ENCODE results near the gene FANCB. TPM values are rescaled to one million over a fixed set of nuclear protein-coding genes. Genes with fewer than 3 reads are reported as not detected.
A peak's percentile ranks its signal among the peaks of the same experiment; 100 is the strongest.

Gene FANCB
- polyA plus RNA-seq (2013, experiment 1 of 2) = 3.5 TPM
- 3.6 TPM for polyA plus RNA-seq (2013, experiment 2 of 2)

GRCh38 chrX:14872851-14873675 lies at the start of gene FANCB, which contains the start of gene MOSPD2:
Gene FANCB, minus strand, starts transcription at chrX:14873069. Its CDS starts 7,559 bp downstream, at chrX:14865510.
Gene MOSPD2, plus strand, starts transcription at chrX:14873421. Its CDS starts 108 bp downstream, at chrX:14873529.
- Histone ChIP-seq H3K23ac (ENCODE audit: low read depth, low read length, poor library complexity) (no peak within 1 kb of the TSS), H2BK15ac (ENCODE audit: low read length) (no peak within 1 kb of the TSS), H2BK5ac (ENCODE audit: low read length) (no peak within 1 kb of the TSS), H2AK5ac (ENCODE audit: low read depth, low read length) (no peak within 1 kb of the TSS), H2BK12ac (ENCODE audit: low read length) (no peak within 1 kb of the TSS), H3K9me3 (replicated peaks in 1 of 2; ENCODE audit: control insufficient read depth in 2 of 2, insufficient read depth in 1 of 2, low read depth in 1 of 2, low read length in 2 of 2) (peaks cover 0 to 6% of the 10 kb centered on the region in 2 donors), H3K18ac (ENCODE audit: low read length) (peak within 1 kb of the TSS; percentile 80), H3K27me3 (ENCODE audit: control insufficient read depth in 3 of 3, insufficient read depth in 3 of 3, low read depth in 1 of 3, low read length in 3 of 3) (no peaks in the 10 kb centered on the region), H3K79me1 (ENCODE audit: low read depth, low read length) (no peaks in the 10 kb centered on the region), H3K4me2 (ENCODE audit: insufficient read depth, low read length, poor library complexity, severe bottlenecking) (peak within 1 kb of the TSS; percentile 37), H2AFZ (ENCODE audit: low read length) (peak within 1 kb of the TSS; percentile 90), H3K4me3 (ENCODE audit: low read length in 2 of 2) (peak within 1 kb of the TSS; percentile 80 to 96), H3K36me3 (replicated peaks in 1 of 2; ENCODE audit: control insufficient read depth in 2 of 2, insufficient read depth in 2 of 2, low read length in 2 of 2) (peaks cover 0 to 8% of the 10 kb centered on the region in 2 donors), H3K4me1 (ENCODE audit: control insufficient read depth in 2 of 2, insufficient read depth in 1 of 2, low read depth in 1 of 2, low read length in 2 of 2) (peaks cover 0 to 4% of the 10 kb centered on the region in 2 donors), H4K8ac (ENCODE audit: low read depth, low read length) (no peak within 1 kb of the TSS), H2BK120ac (ENCODE audit: low read depth, low read length) (no peak within 1 kb of the TSS), H3K9ac (ENCODE audit: low read depth, low read length, poor library complexity) (peak within 1 kb of the TSS; percentile 63), H3K4ac (ENCODE audit: low read length) (no peak within 1 kb of the TSS), H3K27ac (replicated peaks; ENCODE audit: low read length) (peak within 1 kb of the TSS; percentile 68), H4K91ac (ENCODE audit: low read depth, low read length, poor library complexity) (no peak within 1 kb of the TSS), H3K14ac (ENCODE audit: low read length) (no peak within 1 kb of the TSS)
- no CpG with 5 or more reads among the region's 78 CpGs for WGBS, 2 donors (ENCODE audit: extremely low coverage in 2 of 2, insufficient read length in 2 of 2, insufficient replicate concordance in 1 of 2)
- peak; percentile 88 for DNase-seq (ENCODE audit: low spot score)

- Histone ChIP-seq H3K18ac (ENCODE audit: low read length) (no peak overlapping the region), H3K27me3 (ENCODE audit: control insufficient read depth in 3 of 3, insufficient read depth in 3 of 3, low read depth in 1 of 3, low read length in 3 of 3) (no peaks in the 10 kb centered on the region), H2AFZ (ENCODE audit: low read length) (no peak overlapping the region), H3K36me3 (replicated peaks in 1 of 2; ENCODE audit: control insufficient read depth in 2 of 2, insufficient read depth in 2 of 2, low read length in 2 of 2) (peaks cover 0 to 15% of the 10 kb centered on the region in 2 donors), H2BK15ac (ENCODE audit: low read length) (no peak overlapping the region), H3K23ac (ENCODE audit: low read depth, low read length, poor library complexity) (no peak overlapping the region), H3K4me3 (ENCODE audit: low read length in 2 of 2) (no peak overlapping the region), H3K4me2 (ENCODE audit: insufficient read depth, low read length, poor library complexity, severe bottlenecking) (no peak overlapping the region), H3K79me1 (ENCODE audit: low read depth, low read length) (peaks cover 1% of the 10 kb centered on the region), H2BK120ac (ENCODE audit: low read depth, low read length) (no peak overlapping the region), H4K8ac (ENCODE audit: low read depth, low read length) (no peak overlapping the region), H3K4ac (ENCODE audit: low read length) (no peak overlapping the region), H2BK12ac (ENCODE audit: low read length) (no peak overlapping the region), H3K4me1 (ENCODE audit: control insufficient read depth in 2 of 2, insufficient read depth in 1 of 2, low read depth in 1 of 2, low read length in 2 of 2) (peaks cover 0 to 6% of the 10 kb centered on the region in 2 donors), H2BK5ac (ENCODE audit: low read length) (no peak overlapping the region), H3K14ac (ENCODE audit: low read length) (no peak overlapping the region), H3K9ac (ENCODE audit: low read depth, low read length, poor library complexity) (no peak overlapping the region), H2AK5ac (ENCODE audit: low read depth, low read length) (no peak overlapping the region), H3K27ac (replicated peaks; ENCODE audit: low read length) (no peak overlapping the region), H3K9me3 (replicated peaks in 1 of 2; ENCODE audit: control insufficient read depth in 2 of 2, insufficient read depth in 1 of 2, low read depth in 1 of 2, low read length in 2 of 2) (no peaks in the 10 kb centered on the region), H4K91ac (ENCODE audit: low read depth, low read length, poor library complexity) (no peak overlapping the region)
- no peak for DNase-seq (ENCODE audit: low spot score)
- WGBS, 2 donors (ENCODE audit: extremely low coverage in 2 of 2, insufficient read length in 2 of 2, insufficient replicate concordance in 1 of 2) = no CpG with 5 or more reads among the region's 6 CpGs
These were observed 49.6 kb upstream of the FANCB start for GRCh38 chrX:14922437-14922836.

GRCh38 chrX:14920196-14920595 lies 47.3 kb upstream of the FANCB start:
- Histone ChIP-seq H2AK5ac (ENCODE audit: low read depth, low read length) (no peak overlapping the region), H3K4me2 (ENCODE audit: insufficient read depth, low read length, poor library complexity, severe bottlenecking) (no peak overlapping the region), H3K79me1 (ENCODE audit: low read depth, low read length) (peaks cover 1% of the 10 kb centered on the region), H2BK12ac (ENCODE audit: low read length) (no peak overlapping the region), H3K9ac (ENCODE audit: low read depth, low read length, poor library complexity) (no peak overlapping the region), H2BK5ac (ENCODE audit: low read length) (no peak overlapping the region), H4K91ac (ENCODE audit: low read depth, low read length, poor library complexity) (no peak overlapping the region), H3K18ac (ENCODE audit: low read length) (no peak overlapping the region), H3K4me1 (ENCODE audit: control insufficient read depth in 2 of 2, insufficient read depth in 1 of 2, low read depth in 1 of 2, low read length in 2 of 2) (peaks cover 0 to 3% of the 10 kb centered on the region in 2 donors), H3K4ac (ENCODE audit: low read length) (no peak overlapping the region), H3K23ac (ENCODE audit: low read depth, low read length, poor library complexity) (no peak overlapping the region), H3K9me3 (replicated peaks in 1 of 2; ENCODE audit: control insufficient read depth in 2 of 2, insufficient read depth in 1 of 2, low read depth in 1 of 2, low read length in 2 of 2) (no peaks in the 10 kb centered on the region), H2BK15ac (ENCODE audit: low read length) (no peak overlapping the region), H3K14ac (ENCODE audit: low read length) (no peak overlapping the region), H3K4me3 (ENCODE audit: low read length in 2 of 2) (no peak overlapping the region), H3K36me3 (replicated peaks in 1 of 2; ENCODE audit: control insufficient read depth in 2 of 2, insufficient read depth in 2 of 2, low read length in 2 of 2) (peaks cover 0 to 31% of the 10 kb centered on the region in 2 donors), H2AFZ (ENCODE audit: low read length) (no peak overlapping the region), H3K27ac (replicated peaks; ENCODE audit: low read length) (no peak overlapping the region), H3K27me3 (ENCODE audit: control insufficient read depth in 3 of 3, insufficient read depth in 3 of 3, low read depth in 1 of 3, low read length in 3 of 3) (no peaks in the 10 kb centered on the region), H4K8ac (ENCODE audit: low read depth, low read length) (no peak overlapping the region), H2BK120ac (ENCODE audit: low read depth, low read length) (no peak overlapping the region)
- no CpG with 5 or more reads among the region's 2 CpGs for WGBS, 2 donors (ENCODE audit: extremely low coverage in 2 of 2, insufficient read length in 2 of 2, insufficient replicate concordance in 1 of 2)
- DNase-seq (ENCODE audit: low spot score) = no peak

GRCh38 chrX:14919407-14919806 lies 46.5 kb upstream of the FANCB start:
- H3K4me1 ChIP-seq (ENCODE audit: control insufficient read depth in 2 of 2, insufficient read depth in 1 of 2, low read depth in 1 of 2, low read length in 2 of 2) = no peaks in the 10 kb centered on the region
- H4K8ac ChIP-seq (ENCODE audit: low read depth, low read length) = no peak overlapping the region
- H3K27ac ChIP-seq (replicated peaks; ENCODE audit: low read length) = no peak overlapping the region
- no peak overlapping the region for H2BK15ac ChIP-seq (ENCODE audit: low read length)
- no peak overlapping the region for H3K4ac ChIP-seq (ENCODE audit: low read length)
- no peak overlapping the region for H2BK12ac ChIP-seq (ENCODE audit: low read length)
- no peaks in the 10 kb centered on the region for H3K27me3 ChIP-seq (ENCODE audit: control insufficient read depth in 3 of 3, insufficient read depth in 3 of 3, low read depth in 1 of 3, low read length in 3 of 3)
- DNase-seq (ENCODE audit: low spot score) = no peak
- no peak overlapping the region for H2BK120ac ChIP-seq (ENCODE audit: low read depth, low read length)
- no peak overlapping the region for H3K9ac ChIP-seq (ENCODE audit: low read depth, low read length, poor library complexity)
- H2AK5ac ChIP-seq (ENCODE audit: low read depth, low read length) = no peak overlapping the region
- H3K4me3 ChIP-seq (ENCODE audit: low read length in 2 of 2) = no peak overlapping the region
- no peak overlapping the region for H4K91ac ChIP-seq (ENCODE audit: low read depth, low read length, poor library complexity)
- peaks cover 0 to 38% of the 10 kb centered on the region in 2 donors for H3K36me3 ChIP-seq (replicated peaks in 1 of 2; ENCODE audit: control insufficient read depth in 2 of 2, insufficient read depth in 2 of 2, low read length in 2 of 2)
- no peak overlapping the region for H2AFZ ChIP-seq (ENCODE audit: low read length)
- no CpG with 5 or more reads among the region's 2 CpGs for WGBS, 2 donors (ENCODE audit: extremely low coverage in 2 of 2, insufficient read length in 2 of 2, insufficient replicate concordance in 1 of 2)
- H3K4me2 ChIP-seq (ENCODE audit: insufficient read depth, low read length, poor library complexity, severe bottlenecking) = no peak overlapping the region
- peaks cover 1% of the 10 kb centered on the region for H3K79me1 ChIP-seq (ENCODE audit: low read depth, low read length)
- no peak overlapping the region for H3K14ac ChIP-seq (ENCODE audit: low read length)
- no peak overlapping the region for H3K18ac ChIP-seq (ENCODE audit: low read length)
- H3K9me3 ChIP-seq (replicated peaks in 1 of 2; ENCODE audit: control insufficient read depth in 2 of 2, insufficient read depth in 1 of 2, low read depth in 1 of 2, low read length in 2 of 2) = no peaks in the 10 kb centered on the region
- no peak overlapping the region for H3K23ac ChIP-seq (ENCODE audit: low read depth, low read length, poor library complexity)
- no peak overlapping the region for H2BK5ac ChIP-seq (ENCODE audit: low read length)
